GM12873 (cell line): ENCODE results near the gene POLD1.

Experiments used
- CTCF ChIP-seq: IDR thresholded peaks from 2 replicates; pipeline ENCODE4 v1.5.1; 2012; ENCODE audit warnings: low read depth, mild to moderate bottlenecking, moderate library complexity, low read length, control low read depth; ENCODE audit not compliant: insufficient read depth; ENCODE audit errors: missing control alignments

The POLD1 gene

GRCh38 chr19:50427997-50428425, 43.9 kb downstream of the POLD1 start:
- no peak for TF ChIP-seq CTCF

- TF ChIP-seq CTCF = no peak
These were observed 44.8 kb downstream of the POLD1 start for GRCh38 chr19:50428772-50429463.

GRCh38 chr19:50430888-50431342, 46.8 kb downstream of the POLD1 start:
- no peak for TF ChIP-seq CTCF

- TF ChIP-seq CTCF = no peak
These were observed 47.4 kb downstream of the POLD1 start for GRCh38 chr19:50431343-50432220.

- TF ChIP-seq CTCF = no peak
These were observed 48.3 kb downstream of the POLD1 start, which contains the start of gene MYBPC2 for GRCh38 chr19:50432221-50433028. Gene MYBPC2, plus strand, starts transcription at chr19:50432892. Its CDS starts 62 bp downstream, at chr19:50432954.

- no peak for TF ChIP-seq CTCF
These were observed 49.3 kb downstream of the POLD1 start for GRCh38 chr19:50433201-50434180.
